GM18858 (cell line): Measurements from ENCODE around the gene ZNF384.
A peak's percentile ranks its signal among the peaks of the same experiment; 100 is the strongest.

ENCODE experiments used
- ATAC-seq: cut with Tn5 transposase; IDR thresholded peaks from one replicate; pipeline ENCODE4 v1.9.1; 2021; ENCODE audit not compliant: unreplicated experiment

The ZNF384 gene

DNA sequence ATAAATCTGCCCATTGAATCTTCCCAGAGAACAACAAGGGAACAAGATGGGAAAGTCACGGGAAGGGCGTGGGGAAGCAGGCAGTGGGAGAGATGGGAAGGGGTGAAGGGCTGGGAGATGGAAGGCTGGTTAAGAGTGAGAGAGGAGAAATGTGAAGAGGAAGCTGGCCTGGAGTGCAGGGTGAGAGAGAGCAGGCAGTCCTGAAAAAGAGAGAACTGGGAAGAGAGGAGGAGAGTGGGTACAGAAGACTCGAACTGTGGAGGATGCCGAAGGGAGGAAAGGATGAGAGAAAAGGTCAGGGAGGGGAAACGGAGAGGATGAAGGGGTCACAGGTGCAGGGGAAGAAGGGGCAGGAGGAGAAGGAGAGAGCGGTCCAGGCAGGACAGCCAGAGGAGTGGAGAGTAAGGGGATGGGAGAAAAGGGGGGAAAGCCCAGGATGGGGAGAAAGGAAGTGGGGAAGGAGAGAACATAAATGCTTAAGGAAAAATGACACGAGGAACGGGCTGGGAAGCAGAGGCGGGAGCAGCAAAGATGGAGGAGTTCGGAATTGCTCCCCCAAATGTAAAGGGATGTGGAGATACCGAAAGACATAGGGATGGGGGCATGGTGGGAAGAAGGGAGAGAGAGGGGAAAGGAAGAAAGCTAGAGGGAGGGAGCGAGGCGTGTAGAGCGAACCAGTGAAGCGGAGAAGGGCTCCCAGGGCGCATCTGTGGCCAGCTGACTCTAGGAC lies 10.2 kb upstream of the ZNF384 start:
- ATAC-seq, result no peak

DNA sequence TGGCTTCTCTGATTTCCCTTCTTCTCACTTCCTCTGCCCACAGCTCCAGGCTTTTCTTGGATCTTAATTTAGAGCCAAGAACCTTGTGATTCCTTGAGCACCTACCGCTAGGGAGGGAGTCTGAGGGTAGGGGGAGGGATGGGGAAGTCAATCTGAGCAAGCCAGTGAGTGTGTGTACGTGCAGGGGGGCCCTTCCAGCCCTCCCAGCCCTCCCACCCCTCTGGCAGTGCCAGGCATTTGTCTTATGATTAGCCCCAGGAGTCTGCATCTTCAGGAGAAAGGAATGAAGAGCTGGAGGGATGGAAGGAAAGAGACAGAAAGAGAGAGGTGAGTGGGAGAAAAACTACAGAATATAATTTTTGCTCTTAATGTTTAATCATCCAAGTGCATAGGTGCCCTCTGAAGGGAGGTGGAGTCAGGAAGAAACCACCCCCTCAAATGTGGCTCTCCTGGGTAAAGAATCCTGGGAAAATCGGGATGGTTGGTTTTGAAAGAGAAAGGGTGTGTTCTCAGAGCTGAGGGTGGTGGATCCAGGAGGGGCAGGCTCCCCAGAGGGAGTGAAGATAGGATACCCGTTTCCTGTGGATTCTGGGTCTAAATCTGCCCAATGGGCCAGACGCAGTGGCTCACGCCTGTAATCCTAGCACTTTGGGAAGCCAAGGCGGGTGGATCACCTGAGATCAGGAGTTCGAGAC lies 9.3 kb upstream of the ZNF384 start:
- ATAC-seq, result no peak

DNA sequence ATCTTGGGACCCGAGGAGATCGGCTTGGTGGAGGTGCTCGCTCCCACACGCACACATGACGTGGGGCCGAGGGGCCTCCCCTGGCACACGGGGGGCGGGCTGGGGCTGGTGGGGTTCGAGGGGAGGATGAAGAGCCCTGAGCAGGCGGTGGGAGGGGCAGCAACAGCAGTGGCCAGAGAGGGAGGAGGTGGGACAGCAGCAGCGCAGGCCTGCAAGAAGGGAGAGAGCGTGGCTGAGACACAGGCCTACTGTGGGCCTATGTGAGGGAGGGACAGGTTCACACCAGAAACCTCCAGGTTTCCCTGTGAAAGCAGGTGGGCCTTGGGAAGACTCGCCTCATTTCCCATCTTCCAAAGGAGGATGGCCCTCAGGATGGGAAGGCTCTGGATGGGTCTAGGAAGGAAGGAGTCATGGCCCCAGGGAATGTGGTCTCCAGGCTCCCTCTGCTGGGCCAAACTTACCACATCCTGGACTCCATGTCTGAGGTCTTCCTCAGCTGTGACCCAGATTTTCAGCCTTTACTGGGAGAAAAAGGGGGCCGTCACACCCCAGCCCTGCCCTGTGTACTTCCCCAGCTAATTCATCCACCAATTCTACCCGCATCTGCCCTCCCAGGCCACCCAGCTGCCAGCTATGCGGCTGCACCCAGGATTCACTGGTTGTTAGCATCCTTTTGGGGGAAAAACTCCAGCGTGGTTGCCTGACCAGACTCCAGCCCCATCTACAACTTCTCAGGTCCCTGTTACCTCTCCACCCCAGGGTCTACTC lies 8.6 kb upstream of the ZNF384 start:
- ATAC-seq, result no peak

DNA sequence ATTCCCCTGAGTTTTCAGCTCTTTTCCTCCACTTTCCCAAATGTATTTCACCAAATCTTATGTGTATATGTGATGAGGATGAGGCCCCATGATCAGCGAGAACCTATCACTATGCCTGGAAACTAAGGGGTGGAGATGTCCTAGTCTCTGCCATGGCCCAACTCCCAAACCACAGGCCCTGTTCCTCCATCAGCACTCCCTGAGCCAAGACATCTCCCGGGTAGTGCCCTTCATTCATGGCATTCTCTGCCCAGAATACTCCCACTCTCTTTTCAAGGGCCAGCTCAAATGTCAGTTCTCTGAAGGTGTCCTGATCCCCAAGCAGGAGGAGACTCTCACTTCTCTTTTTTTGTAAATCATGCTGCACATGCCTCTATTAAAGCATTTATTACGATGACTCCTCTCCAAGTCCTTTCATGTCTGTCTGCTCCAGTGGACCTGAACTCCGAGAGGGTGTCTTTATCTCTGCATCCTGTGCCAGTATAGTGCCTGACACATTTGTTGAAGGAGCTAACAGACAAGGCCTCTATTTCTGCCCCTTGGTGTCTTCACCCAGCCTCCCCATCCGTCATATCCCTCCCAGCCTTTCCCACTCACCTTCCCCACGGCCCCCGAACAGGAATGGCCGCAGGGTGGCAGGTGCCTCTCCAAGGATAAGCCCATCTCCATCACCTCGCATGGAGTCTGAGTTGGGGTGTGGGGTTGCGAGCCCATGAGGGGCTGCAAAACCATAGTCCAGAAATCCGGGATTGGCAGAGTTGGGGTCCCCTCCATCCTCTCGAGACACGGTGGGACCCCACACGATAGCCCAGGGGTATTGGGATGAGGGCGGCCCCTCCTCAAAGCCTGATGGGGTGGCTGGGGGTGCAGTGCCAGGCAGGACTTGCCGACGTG lies 7.8 kb upstream of the ZNF384 start:
- ATAC-seq, result no peak

DNA sequence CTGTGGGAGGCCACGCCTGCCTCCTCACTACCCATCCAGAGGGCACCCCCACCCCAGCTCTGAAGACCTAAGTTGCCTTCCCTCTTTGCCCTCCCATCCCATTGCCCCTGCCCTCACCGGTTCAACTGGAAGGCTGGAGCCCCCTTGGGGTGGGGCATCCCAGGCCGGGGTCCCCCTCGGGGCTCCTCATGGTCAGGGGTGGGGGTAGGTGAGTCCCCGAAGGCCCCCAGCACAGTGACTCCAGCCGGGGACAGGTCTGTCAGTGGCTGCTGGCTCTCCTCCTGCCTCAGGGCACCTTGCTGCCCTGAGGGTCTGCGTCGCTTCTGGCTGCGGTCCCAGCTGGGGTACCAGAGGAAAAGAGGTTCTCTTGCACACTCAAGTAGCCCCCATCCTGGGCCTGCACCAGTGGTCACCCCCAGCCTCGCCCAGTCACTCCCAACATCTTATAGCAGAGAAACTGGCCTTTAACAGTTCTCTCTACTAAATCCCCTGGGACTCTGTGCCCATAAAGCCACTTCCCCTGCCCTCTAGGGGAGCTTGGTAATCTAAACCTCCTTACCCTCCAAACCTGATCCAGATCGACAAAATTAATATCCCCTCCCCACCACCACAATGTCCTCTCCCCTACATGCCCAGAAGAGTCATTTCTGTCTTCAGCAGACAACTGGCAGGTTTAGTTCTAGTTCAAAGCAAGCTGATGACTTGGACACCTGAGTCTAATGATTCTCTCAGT lies 6.3 kb upstream of the ZNF384 start:
- no peak for ATAC-seq

DNA sequence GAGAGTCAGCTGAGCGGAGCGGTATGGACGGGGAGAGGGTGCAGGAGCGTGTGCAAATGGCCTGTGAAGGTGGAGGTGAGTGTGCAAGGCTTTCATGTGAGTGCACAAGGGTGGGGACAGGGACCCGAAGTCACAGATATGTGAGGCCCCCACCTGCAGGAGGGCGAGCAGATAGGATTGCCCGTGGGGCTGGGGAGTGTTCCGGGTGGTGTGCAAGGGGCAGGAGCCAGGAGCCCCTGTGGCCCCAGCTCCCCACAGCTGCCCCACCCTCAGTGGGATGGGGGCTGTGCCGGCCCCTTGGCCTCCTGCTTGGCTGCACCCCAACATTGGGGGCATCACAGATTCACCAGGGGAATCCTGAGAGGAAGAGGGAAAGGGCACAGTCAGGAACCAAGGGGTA lies 5.5 kb upstream of the ZNF384 start:
- ATAC-seq, result no peak

DNA sequence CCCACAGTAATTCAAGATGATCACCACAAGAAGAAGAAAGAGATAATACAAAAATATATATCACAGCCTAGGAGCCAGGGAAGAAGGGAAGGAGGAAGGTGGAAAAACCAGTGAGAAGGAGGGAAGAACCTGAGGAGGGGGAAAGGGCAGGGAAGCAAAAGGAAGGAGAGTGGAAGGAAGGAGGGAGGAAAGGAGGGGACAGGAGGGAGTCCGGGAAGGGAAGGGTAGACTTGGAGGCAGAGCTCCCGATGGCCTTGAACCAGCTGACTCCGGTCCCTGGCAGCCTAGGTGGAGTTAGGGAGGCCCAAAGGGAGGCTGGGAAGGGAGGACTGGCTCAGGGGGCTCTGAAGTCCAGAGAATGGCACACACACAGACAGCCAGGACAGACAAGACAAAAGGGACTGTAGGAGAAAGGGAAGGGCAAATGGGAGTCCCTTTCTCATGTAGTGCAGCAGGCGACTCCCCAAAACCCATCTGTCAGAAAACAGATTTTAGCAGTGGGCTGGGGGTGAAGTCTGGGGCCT lies 4.7 kb upstream of the ZNF384 start:
- no peak for ATAC-seq

DNA sequence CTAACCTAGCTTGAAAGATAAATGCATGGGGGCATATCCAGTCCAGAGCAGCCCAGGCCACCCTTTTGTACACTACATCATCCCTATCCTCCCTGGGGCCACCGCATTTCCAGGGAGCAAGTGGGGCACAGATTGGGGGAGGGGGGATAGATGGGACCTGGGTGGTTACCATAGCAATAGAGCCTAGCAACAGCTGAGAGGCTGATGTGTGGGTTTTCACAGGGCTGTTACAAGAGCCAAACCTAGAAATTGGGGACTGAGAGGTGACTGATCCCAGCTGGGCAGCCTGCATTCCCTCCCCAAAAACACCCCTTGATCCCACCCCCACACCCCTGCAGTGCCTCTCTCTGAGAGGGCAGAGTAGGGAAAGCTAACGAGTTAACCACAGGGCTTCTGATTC lies 3.7 kb upstream of the ZNF384 start:
- ATAC-seq, result no peak

DNA sequence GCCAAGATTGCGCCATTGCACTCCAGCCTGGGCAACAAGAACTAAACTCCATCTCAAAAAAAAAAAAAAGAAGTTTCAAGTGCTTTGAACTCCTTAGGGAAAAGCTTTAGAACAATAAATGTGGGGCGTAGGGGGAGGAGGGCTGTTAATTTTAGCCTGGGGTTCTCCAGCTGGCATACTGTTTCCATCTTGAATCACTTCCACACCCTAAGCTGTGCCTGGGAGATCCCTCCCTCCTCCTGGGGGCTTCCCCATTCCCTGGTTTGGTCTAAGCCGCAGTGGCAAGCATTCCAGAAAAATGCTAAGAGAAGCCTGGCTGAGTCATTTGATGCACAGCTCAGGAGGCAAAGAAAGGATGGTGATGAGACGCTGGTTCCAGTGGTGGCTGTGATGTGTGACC lies 2.3 kb upstream of the ZNF384 start:
- ATAC-seq, result no peak

DNA sequence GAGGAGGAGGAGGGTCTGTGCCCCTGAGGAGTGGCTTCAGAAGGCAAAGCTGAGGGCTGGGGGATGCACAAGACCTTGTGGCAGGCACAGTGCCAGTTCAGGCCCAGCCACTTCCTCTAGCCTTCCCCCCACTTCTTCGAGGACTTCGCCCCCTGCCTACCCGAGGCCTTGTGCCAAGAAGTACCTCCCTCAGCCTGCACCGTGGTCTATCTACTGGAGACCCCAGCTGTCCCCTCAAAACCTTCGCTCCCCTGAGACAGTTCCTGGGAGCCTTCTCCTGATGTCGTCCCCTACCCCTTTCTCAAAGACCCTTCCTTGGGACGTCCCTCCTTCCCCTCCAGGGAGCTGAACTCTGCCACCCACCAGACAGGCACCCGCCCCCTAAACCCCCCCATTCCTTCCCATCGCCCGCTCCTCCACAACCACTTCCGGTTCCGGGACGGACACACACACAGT lies 604 bp downstream of the ZNF384 start:
- ATAC-seq, result peak; percentile 9

DNA sequence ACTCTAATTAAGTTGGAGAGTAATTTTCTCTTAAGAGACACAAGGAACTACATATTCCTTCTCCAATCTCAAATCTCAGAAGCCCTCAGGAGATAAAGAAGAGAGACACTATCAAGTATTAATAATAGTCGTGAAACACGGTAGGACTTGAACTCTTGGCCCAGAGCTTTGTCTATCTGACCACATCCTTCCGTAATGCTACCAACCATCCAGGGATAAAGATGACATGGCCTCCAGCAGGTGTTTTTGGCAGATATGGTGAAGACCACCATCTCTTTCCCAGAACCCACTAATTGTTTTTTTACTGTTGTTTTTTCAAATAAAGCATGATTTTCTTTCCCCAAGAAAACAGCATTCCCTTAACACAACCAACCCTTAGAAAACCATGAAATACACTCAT lies 3.4 kb downstream of the ZNF384 start:
- no peak for ATAC-seq

DNA sequence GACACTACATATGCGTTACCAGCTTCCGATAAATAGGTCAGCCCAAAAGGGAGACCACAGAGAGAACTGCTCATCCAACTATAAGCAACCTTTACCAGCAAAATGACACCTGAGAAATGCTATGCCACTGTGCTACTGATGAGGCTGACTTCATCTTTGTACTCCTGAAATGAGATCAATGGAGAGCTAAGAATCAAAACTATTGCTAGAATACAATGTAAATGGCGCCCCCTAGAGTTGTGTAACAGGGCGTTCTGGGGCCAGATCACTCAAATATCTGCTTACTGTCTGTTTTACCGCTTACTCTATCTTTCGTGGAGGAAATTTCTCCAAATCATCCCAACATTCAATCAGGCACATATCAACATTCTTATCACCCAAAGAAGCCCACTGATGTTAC lies 4.6 kb downstream of the ZNF384 start:
- ATAC-seq, result no peak

DNA sequence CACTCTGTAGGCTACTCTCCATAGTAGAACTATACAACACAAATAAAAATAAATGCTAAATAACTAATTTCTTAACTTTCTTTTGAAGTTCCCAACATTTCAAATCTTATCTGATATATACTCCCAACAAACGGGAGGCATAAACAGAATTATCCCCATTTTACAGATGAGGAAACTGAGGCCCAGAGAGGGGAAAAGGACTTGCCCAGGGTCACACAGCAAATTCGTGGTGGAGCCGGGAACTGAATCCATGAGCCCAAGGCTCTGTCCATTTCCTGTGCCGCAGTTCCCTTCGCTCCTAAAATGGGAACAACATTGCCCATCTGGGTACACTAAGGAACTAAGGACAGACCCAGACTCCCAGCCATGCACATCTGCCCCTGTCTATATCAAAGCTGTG lies 12.2 kb downstream of the ZNF384 start:
- no peak for ATAC-seq

DNA sequence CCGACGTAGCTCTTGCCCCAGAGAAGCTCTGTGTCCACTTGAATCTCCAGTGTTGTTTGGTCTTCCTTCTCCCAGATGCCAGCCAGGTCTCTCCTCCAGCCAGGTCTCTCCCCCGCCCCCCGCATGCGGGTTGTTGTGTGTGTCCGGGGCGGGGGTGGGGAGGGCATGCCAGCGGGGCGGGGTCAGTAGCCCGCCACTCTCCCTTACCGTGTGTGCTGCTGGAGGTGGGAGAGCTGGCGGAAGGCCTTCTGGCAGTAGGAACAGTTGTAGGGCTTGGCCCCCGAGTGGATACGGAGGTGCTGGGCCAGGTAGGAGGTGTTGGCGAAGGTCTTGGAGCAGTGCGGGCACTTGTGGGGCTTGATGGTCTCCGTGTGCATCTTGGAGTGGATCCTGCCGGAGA lies 17.0 kb downstream of the ZNF384 start:
- ATAC-seq, result no peak

DNA sequence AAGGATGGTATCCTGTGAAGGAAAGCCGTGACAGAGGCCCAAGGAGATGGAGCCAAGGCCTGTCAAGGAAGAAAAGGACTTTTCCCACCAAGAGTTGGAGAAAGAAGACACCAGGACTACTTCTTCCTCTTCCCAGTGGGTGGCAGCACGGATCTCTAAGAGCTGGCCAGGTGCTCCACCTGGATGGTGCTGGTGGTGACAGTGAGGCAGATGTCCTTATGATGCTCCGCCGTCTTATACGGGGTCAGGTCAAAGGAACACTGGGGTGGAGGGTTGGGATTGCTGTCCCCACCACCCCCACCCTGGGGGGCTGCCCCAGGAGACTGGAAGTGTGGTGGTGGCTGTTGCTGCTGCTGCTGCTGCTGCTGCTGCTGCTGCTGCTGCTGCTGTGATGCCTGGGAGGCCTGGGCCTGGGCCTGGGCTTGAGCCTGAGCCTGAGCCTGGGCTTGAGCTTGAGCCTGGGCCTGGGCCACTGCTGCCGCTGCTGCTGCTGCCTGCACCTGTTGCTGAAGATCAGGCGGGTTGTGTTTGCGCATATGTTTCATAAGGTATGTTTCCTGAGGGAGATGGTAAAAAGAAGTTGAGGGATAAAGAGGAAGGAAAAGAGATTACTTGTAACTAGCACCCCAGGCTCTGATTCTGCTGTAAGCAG lies 21.5 kb downstream of the ZNF384 start:
- no peak for ATAC-seq

DNA sequence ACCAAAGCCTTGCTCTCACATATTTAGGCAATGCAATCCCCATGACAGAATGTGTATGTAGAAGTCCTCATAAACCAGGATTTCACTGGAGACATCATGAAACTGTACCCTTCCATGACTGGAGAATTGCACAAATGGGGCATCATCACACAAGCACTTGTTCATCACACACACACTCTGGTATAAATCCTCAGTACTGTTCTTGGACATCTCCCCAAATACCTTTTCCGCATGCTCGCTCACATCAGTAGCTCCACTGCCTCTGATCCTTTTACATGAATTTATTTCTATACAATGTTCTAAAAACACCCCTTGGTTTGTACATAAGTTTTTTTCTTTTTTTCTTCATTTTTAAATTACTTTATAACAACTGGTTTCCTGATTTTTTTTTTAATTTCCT lies 23.0 kb downstream of the ZNF384 start:
- no peak for ATAC-seq

DNA sequence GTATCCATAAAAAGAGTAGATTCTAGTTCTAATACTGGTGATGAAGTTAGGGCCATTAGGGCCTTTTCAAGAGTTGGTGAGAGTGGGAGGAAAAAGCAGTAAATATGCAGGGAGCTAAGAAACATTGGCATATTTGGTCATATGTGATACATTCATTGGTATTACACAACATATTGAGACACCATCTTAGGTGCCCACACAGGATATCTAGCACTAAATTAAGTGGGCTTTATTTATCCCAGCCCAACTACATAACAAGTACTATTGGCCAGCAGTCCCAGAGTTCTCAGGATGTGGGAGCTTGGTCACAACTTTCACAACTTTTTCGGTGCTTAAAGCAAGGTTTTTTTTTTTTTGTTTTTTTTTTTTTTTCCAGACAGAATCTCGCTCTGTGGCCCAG lies 24.3 kb downstream of the ZNF384 start:
- no peak for ATAC-seq

DNA sequence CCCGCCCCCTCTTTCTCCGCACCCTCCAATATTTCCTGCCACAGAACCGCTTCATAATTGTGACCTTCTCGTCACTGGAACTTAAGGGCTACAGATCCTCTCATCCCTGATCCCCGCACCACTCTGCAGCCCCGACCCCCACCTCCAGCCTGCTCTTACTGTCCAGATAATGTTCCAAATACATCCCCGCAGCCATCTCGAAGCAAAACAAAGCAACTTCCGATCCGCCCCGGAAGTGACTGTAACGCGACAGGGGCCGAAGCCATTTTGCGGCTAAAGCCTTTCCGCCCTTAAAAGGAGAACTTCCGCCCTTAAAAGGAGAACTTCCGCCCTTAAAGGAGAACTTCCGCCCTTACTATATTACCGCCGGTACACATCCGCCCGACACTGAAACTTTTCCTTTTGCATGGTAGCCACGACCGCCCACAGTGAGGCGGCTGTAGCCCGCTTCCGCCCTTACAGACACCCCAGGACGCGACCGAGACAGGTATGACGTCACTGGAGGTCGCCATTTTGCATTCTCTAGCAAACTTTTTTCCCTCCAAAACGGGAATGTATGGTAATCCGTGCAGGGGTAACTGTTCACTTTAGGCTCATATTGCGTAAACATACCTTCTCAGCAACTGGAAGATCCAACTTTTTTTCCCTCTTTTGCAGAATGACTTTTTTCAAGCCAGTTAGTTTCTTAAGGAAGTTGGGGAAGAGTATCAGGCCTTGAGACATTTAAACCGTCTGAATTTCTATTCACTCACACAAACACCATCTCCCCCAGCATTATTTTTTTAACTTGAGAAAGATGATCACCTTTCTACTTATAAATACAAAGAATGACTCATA lies 26.1 kb downstream of the ZNF384 start, which contains the start of gene ING4:
ING4 (minus strand) TSS at position 214 of the 837 bp plus-strand sequence; CDS start at position 196, 18 bp downstream.
- ATAC-seq, result peak; percentile 89

DNA sequence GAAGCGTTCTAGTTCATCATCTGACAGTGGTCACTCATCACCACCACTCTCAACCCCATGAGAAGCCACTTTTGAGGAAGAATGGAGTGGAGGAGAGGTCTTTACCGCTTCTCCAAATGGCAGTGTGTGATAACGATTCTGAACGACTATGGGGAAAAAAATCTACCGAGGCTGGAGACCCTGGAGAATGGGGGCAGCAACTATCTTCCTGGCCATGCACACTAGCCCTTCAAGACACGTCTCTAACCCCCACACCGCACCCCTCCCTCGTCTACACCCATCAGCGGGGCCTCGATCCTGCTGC lies 26.6 kb downstream of the ZNF384 start:
- no peak for ATAC-seq
